Keratinocyte (primary cell): ENCODE data around the gene SMPDL3A. TPM values are rescaled to one million over a fixed set of nuclear protein-coding genes. Genes with fewer than 3 reads are reported as not detected.

Source experiments
- DNase-seq: peaks from one replicate; pipeline ENCODE4 v3.0.0-alpha.2; 2011; ENCODE audit warnings: low read depth, missing footprints, low spot score
- FAIRE-seq: peaks from 2 replicates; lab custom pipeline; 2011; peaks lifted over from hg19 to GRCh38; lab: Jason Lieb, UNC
- H2AFZ ChIP-seq: 2 replicates; pipeline ENCODE4 v1.6.0; 2012; ENCODE audit warnings: low read length, control low read depth, inconsistent platforms; ENCODE audit not compliant: control insufficient read depth
- H3K27ac ChIP-seq: 2 replicates; pipeline ENCODE4 v1.5.1; 2011; ENCODE audit warnings: low read length; ENCODE audit not compliant: control insufficient read depth, insufficient read depth
- H3K27me3 ChIP-seq: 3 replicates; pipeline ENCODE4 v1.6.0; 2011; ENCODE audit warnings: low read length; ENCODE audit not compliant: control insufficient read depth, insufficient read depth; ENCODE audit errors: extremely low read depth
- H3K36me3 ChIP-seq, 2 experiments: 2 replicates in 1 of 2; 3 replicates in 1 of 2; pipeline ENCODE4 v1.5.1; 2011; ENCODE audit warnings: low read length in 2 of 2, mild to moderate bottlenecking in 1 of 2; ENCODE audit not compliant: control insufficient read depth in 2 of 2, insufficient read depth in 2 of 2; ENCODE audit errors: extremely low read depth in 1 of 2
- H3K4me1 ChIP-seq: 3 replicates; pipeline ENCODE4 v1.5.1; 2011; ENCODE audit warnings: low read length; ENCODE audit not compliant: control insufficient read depth, insufficient read depth; ENCODE audit errors: extremely low read depth
- H3K4me2 ChIP-seq: 3 replicates; pipeline ENCODE4 v1.6.0; 2011; ENCODE audit warnings: low read depth, low read length; ENCODE audit not compliant: control insufficient read depth, insufficient read depth; ENCODE audit errors: extremely low read depth
- H3K4me3 ChIP-seq, 3 experiments: fragments of 200-600 bp in 1 of 3; sonication (generic) in 1 of 3; 2 replicates in 2 of 3; 3 replicates in 1 of 3; pipeline ENCODE4 v1.5.1; 2011 to 2016; ENCODE audit warnings: low read length in 3 of 3, mild to moderate bottlenecking in 3 of 3, control low read depth in 2 of 3, inconsistent platforms in 1 of 3, low read depth in 1 of 3, mixed read lengths in 1 of 3, mixed run types in 1 of 3, moderate library complexity in 1 of 3; ENCODE audit not compliant: control insufficient read depth in 2 of 3, insufficient read depth in 2 of 3; ENCODE audit errors: extremely low read depth in 1 of 3
- H3K79me2 ChIP-seq: 2 replicates; pipeline ENCODE4 v1.6.0; 2012; ENCODE audit warnings: low read length; ENCODE audit not compliant: control insufficient read depth, insufficient read depth
- H3K9ac ChIP-seq: 3 replicates; pipeline ENCODE4 v1.6.0; 2011; ENCODE audit warnings: low read length; ENCODE audit not compliant: control insufficient read depth, insufficient read depth; ENCODE audit errors: extremely low read depth
- H3K9me1 ChIP-seq: 3 replicates; pipeline ENCODE4 v1.6.0; 2011; ENCODE audit warnings: low read length; ENCODE audit not compliant: control insufficient read depth, insufficient read depth; ENCODE audit errors: extremely low read depth
- H3K9me3 ChIP-seq: 2 replicates; pipeline ENCODE4 v1.5.1; 2012; ENCODE audit warnings: low read depth, low read length; ENCODE audit not compliant: control insufficient read depth
- H4K20me1 ChIP-seq: 3 replicates; pipeline ENCODE4 v1.6.0; 2011; ENCODE audit warnings: low read length; ENCODE audit not compliant: control insufficient read depth, insufficient read depth; ENCODE audit errors: extremely low read depth
- EZH2 ChIP-seq: IDR thresholded peaks from one replicate; pipeline ENCODE4 v1.6.1; 2012; ENCODE audit warnings: inconsistent platforms, mild to moderate bottlenecking, low read length, moderate library complexity
- dilution Hi-C: fragments of 300-500 bp; cut with MboI; formaldehyde crosslinking; loops from one replicate; pipeline ENCODE4 v1.7.0; 2020; ENCODE audit warnings: low sequenced_read_pairs; ENCODE audit not compliant: extremely low pct_ligation_motif_present
- polyA plus RNA-seq, 5 experiments: library from polyadenylated mRNA; depleted of rRNA in 3 of 5; stranded (reverse) in 3 of 5; stranded (forward) in 1 of 5; unstranded in 1 of 5; fragments of >200 nt; gene quantifications; 1 replicate in 1 of 5; 2 replicates in 3 of 5; 3 replicates in 1 of 5; pipeline versions ENCODE4 v1.2.1 to v1.2.3, GENCODE V29; 2011 to 2012; ENCODE audit warnings: missing spikeins in 2 of 5, low read depth in 1 of 5, low replicate concordance in 1 of 5
- TF ChIP-seq, protein P1 (sequence below), 3 experiments: IDR thresholded peaks in 1 of 3; conservative IDR thresholded peaks in 1 of 3; optimal IDR thresholded peaks in 1 of 3; 2 replicates in 2 of 3; 3 replicates in 1 of 3; pipeline versions ENCODE3 to v1.5.1; 2011; ENCODE audit warnings: low read length in 3 of 3, mild to moderate bottlenecking in 3 of 3, moderate library complexity in 2 of 3, control low read depth in 1 of 3, inconsistent platforms in 1 of 3; ENCODE audit not compliant: insufficient read depth in 2 of 3; ENCODE audit errors: extremely low read depth in 1 of 3

The SMPDL3A gene
- polyA plus RNA-seq, 1 donor (not counting 4 experiments of a cell fraction or from before 2014, with no cell fraction given) = 10.8 TPM

DNA sequence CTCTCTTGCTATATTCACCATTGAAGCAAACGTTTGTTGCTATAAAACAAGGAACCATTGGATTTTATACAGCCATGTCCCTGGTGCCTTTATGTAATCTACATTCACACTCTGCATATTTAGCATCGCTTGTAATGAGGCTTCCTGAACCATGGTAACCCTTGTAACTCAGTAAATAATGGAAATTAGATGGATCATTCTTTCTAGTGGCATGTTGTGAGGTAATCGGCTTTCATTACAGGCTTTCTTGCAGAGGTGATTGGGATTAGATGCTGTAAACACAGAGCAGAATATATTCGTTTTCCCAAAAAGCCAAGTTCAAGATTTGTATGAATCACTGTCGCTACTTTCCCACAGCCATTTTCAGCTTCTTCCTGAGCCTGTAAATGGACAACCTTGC lies 36.1 kb downstream of the SMPDL3A start:
- no peak overlapping the region for H3K4me3 ChIP-seq
- H3K9me1 ChIP-seq = no peaks in the 10 kb centered on the region
- dilution Hi-C loops = no loop called here
- DNase-seq = no peak
- no peak for FAIRE-seq
- no peak overlapping the region for H3K27ac ChIP-seq
- no peaks in the 10 kb centered on the region for H3K9me3 ChIP-seq
- H3K79me2 ChIP-seq = no peaks in the 10 kb centered on the region
- no peak for TF ChIP-seq EZH2
- TF ChIP-seq, protein P1, sequence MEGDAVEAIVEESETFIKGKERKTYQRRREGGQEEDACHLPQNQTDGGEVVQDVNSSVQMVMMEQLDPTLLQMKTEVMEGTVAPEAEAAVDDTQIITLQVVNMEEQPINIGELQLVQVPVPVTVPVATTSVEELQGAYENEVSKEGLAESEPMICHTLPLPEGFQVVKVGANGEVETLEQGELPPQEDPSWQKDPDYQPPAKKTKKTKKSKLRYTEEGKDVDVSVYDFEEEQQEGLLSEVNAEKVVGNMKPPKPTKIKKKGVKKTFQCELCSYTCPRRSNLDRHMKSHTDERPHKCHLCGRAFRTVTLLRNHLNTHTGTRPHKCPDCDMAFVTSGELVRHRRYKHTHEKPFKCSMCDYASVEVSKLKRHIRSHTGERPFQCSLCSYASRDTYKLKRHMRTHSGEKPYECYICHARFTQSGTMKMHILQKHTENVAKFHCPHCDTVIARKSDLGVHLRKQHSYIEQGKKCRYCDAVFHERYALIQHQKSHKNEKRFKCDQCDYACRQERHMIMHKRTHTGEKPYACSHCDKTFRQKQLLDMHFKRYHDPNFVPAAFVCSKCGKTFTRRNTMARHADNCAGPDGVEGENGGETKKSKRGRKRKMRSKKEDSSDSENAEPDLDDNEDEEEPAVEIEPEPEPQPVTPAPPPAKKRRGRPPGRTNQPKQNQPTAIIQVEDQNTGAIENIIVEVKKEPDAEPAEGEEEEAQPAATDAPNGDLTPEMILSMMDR (optimal IDR thresholded peaks at IDR 0.05 in 1 of 3, IDR thresholded peaks at IDR 0.05 in 1 of 3, conservative IDR thresholded peaks at IDR 0.05 in 1 of 3; ENCODE audit: extremely low read depth in 1 of 3, insufficient read depth in 2 of 3, low read length in 3 of 3) = no peak
- H3K27me3 ChIP-seq = no peaks in the 10 kb centered on the region
- no peaks in the 10 kb centered on the region for H4K20me1 ChIP-seq
- peak overlapping the region; percentile 14 for H2AFZ ChIP-seq
- no peaks in the 10 kb centered on the region for H3K4me1 ChIP-seq
- H3K36me3 ChIP-seq = no peaks in the 10 kb centered on the region
- H3K9ac ChIP-seq = no peak overlapping the region
- H3K4me2 ChIP-seq = no peak overlapping the region

DNA sequence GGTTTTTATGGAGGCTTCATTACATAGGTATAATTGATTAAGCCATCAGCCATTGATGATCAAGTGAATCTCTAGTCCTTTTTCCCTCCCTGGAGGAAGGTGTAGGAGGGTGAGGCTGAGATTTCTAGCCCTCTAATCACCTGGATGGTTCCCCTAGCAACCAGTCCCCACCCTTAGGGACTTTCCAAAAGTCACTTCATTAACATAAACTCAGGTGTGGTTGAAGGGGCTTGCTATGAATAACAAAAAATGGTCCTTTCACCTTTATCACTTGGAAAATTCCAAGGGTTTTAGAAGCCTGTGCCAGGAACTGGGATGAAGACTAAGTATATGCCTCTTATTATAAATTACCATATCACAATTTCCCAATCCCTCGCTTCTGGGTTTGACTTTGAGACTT lies 40.4 kb downstream of the SMPDL3A start:
- DNase-seq (no peak), FAIRE-seq (no peak)
- Histone ChIP-seq H2AFZ (no peak overlapping the region), H3K4me2 (no peak overlapping the region), H3K27ac (no peak overlapping the region), H3K9me3 (no peaks in the 10 kb centered on the region), H4K20me1 (no peaks in the 10 kb centered on the region), H3K27me3 (no peaks in the 10 kb centered on the region), H3K4me1 (no peaks in the 10 kb centered on the region), H3K36me3 (no peaks in the 10 kb centered on the region), H3K4me3 (no peak overlapping the region), H3K9ac (no peak overlapping the region), H3K9me1 (no peaks in the 10 kb centered on the region), H3K79me2 (no peaks in the 10 kb centered on the region)
- TF ChIP-seq EZH2 = no peak
- TF ChIP-seq, protein P1 (optimal IDR thresholded peaks at IDR 0.05 in 1 of 3, IDR thresholded peaks at IDR 0.05 in 1 of 3, conservative IDR thresholded peaks at IDR 0.05 in 1 of 3; ENCODE audit: extremely low read depth in 1 of 3, insufficient read depth in 2 of 3, low read length in 3 of 3) = no peak
- dilution Hi-C loops = no loop called here
